ENCODE measurements around the gene VDR. TPM values are rescaled to one million over a fixed set of nuclear protein-coding genes. Genes with fewer than 3 reads are reported as not detected.
A peak's percentile ranks its signal among the peaks of the same experiment; 100 is the strongest.

VDR gene
- polyA plus RNA-seq (ENCODE audit: insufficient read length in 12 of 12): 1 to 10 TPM in 2 of 12 donors, under 1 TPM in 9, not detected in 1; 0.17 to 4.4 (median 0.56) TPM
- long read RNA-seq, donor 1: 0 reads
- long read RNA-seq, donor 2: 0 reads
- long read RNA-seq, donor 3: 0 reads
- long read RNA-seq, donor 4: 0 reads
- long read RNA-seq, donor 5: 0 reads
- long read RNA-seq, donor 6: 0 reads
- long read RNA-seq, donor 7: 0 reads
- long read RNA-seq, donor 8: 0 reads
- long read RNA-seq, donor 9: 0 reads
- long read RNA-seq, donor 10: 0 reads
- long read RNA-seq, donor 11: 0 reads

- DNase-seq: no peak
Measured at GRCh38 chr12:47904713-47905709, at the start of gene VDR. Gene VDR (minus strand): TSS chr12:47904994. CDS start chr12:47879113, 25,881 bp downstream.

GRCh38 chr12:47954058-47954457 is 49.3 kb upstream of the VDR start:
- DNase-seq: no peak

DNA sequence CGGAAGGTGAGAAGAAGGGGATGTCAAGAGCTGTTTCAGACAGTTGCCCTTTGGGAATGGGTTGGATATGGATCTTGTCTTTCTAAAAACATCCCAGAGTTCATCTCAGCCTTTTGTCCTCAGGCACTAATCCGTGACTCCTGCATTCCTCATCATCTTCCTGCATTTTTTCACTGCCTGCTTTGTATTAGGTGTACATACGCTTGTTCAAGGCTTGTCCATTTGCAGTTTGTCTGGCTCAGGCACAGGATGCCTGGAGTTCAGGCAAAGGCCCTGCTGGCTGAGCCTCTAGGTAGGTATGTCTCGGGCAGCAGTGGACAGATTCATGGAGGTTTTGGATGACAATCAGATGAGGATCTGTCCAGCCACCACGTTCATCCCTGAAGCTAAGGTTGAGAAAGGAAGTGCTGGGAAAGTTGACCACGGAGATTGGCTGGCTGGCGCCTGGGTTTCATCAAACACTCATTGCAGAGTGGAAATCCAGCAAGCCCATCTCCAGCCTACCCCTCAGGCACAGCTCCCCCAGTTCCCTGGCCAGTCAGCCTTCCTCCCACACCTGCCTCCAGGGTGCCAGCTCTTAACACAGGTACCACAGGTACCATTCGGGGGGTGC is 46.2 kb upstream of the VDR start:
- no peak for DNase-seq

GRCh38 chr12:47949441-47950341 is 44.9 kb upstream of the VDR start:
- peak; percentile 70 for DNase-seq

GRCh38 chr12:47947341-47947740 is 42.5 kb upstream of the VDR start:
- no peak for DNase-seq

DNA sequence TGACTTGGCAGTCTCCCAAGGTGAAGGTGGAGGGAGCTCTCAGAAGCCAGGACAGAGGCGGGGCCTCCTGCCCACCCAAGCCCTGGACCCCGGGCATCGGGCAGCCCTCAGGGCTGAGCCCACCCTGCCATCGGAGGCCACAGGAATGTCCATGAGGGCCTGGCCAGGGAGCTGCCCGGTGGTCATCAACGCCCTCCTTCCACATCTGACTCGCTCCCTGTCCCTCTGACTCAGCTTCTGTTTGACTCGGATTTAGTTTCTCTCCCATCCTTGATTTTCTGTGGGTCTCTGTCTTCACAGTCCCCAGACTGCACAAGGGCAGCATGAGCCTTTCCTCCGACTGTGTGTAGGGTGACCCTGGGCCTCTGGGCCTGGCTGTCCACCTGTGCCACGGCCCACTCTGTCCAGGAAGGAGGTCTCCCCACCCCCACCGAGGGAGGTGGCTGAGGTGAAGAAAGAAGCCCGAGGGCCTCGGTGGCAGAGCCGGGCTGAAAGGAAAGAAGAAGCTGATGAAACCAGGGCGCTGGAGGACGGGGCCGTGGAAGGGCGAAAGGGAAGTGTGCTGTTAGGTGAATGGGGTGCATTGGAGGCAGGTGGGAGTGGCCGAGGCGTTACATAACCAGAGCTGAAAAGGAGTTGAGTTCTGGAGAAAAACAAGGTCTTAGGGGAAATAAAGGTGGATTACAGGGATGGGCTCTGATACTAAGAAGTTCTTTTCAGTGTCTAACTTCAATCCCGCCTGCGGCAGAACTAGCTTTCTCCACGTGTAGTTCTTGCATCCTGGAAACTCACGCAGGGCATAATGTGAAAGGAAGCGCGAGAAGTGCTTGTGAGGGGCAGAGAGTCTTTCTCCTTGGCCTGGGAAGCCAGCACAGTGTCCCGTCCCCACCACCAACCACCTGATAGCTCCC is 41.9 kb upstream of the VDR start:
- no peak for DNase-seq

- DNase-seq: no peak
Measured at GRCh38 chr12:47945341-47945728, 40.5 kb upstream of the VDR start.

- DNase-seq: no peak
Measured at GRCh38 chr12:47944685-47945340, 40.0 kb upstream of the VDR start.

- DNase-seq: no peak
Measured at GRCh38 chr12:47943623-47944340, 39.0 kb upstream of the VDR start.

DNA sequence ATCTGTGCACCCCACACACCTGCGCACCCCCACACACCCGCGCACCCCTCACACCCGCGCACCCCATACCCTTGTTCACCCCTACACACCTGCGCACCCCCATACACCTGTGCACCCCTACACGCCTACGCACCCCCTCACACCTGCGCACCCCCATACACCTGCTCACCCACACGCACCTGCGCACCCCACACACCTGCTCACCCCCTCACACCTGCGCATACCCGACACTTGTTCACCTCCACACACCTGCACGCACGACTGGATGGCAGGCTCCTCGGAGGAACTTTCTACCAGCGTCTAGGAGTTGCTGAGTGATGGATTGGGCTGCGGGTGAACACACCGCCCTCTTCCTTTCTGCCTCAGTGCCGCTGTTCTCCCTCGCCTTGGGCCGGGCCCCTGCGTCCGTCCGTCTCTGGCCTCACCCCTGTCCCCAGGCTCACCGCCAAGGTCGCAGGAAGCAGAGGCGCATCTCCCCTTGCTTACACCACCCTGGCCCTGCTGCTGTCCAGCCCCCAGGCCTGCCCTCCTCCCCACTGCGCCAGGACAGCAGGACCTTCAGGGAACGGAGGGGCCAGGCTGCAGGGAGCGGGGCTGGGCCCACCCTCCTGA is 37.9 kb upstream of the VDR start:
- DNase-seq: no peak

GRCh38 chr12:47941871-47942613 is 37.2 kb upstream of the VDR start:
- no peak for DNase-seq

- no peak for DNase-seq
Measured at GRCh38 chr12:47941475-47941780, 36.6 kb upstream of the VDR start.

DNA sequence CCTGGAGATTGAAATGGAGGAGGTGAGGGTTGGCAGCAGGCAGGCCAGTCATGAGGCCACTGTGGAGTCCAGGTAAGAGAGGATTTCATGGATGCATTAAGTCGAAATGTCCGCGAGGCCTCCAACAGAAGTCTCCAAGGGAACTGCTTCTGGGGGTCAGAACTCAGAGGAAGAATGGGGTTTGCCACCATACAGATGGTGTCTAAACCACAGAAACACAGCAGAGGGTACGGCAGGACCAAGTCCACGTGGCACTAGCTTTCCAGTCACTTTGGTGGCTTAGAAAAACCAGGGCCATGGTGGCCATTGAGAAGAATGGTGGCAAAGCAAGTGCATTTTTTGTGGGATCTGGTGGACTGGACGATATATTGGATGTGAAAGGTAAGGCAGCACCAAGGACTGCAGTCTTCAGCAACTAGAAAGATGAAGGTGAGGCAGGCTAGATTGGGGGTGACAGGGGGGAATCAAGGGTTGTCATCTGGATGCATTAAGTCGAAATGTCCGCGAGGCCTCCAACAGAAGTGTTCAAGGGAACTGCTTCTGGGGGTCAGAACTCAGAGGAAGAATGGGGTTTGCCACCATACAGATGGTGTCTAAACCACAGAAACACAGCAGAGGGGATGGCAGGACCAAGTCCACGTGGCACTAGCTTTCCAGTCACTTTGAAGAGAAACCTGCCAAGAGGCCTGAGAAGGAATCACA is 36.1 kb upstream of the VDR start:
- DNase-seq: no peak

GRCh38 chr12:47939009-47939601 is 34.3 kb upstream of the VDR start:
- DNase-seq: no peak

DNA sequence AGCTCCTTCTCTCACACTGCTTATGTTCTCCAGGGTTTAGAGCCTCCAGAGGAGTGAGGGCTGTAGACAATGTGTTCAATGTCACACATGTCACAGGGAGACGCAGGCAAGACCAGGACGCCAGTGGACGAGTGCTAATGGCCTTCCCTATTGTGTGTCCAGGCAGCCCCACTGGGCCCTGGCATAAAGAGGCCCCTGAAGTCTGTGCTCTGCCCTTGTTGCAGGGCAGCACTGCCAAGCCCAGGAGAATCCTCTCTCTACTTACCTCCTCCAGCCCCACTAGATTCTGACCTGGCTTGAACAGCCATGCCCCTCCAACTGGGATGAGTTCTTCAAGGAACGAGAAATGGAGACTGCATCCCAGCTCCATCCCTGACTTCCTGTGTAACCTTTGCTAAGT is 33.8 kb upstream of the VDR start:
- DNase-seq: no peak

GRCh38 chr12:47938093-47938492 is 33.3 kb upstream of the VDR start:
- no peak for DNase-seq

GRCh38 chr12:47935184-47935583 is 30.4 kb upstream of the VDR start:
- peak; percentile 59 for DNase-seq
